GM03348 (cell line): Measurements from ENCODE around the gene SECISBP2.

ENCODE experiments used
- DNase-seq: peaks from one replicate; pipeline ENCODE4 v3.0.0; 2012; ENCODE audit warnings: low spot score

Gene SECISBP2

GRCh38 chr9:89347651-89348050 is 29.4 kb downstream of the SECISBP2 start:
- DNase-seq, result no peak

GRCh38 chr9:89349607-89350006 is 31.3 kb downstream of the SECISBP2 start:
- DNase-seq, result no peak

DNA sequence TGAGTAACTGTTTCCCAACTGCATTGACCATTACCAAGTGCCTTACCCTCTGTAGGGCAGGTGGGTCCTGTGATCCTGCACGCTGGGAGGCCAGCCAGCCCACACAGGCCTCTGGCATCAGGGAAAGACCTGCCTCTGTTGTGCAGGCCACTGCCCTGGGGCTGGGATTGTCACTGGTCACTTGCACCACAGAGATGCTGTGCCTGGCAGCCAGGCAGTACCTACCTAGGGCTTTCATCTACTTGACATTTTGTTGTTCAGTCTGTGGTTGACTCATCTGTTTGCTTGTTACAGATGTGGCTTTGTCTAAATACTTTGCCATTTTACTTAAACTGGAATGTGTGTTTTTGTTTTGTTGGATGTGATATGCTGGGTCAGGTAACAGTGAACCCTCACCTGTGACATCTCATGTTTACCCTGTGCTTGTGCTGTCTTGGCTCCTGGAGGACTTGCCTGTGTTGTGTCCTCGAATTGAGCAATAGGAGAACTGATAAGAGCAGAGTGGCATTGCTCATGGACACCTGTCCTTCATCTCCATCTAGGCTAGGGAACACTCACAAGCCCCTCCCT is 32.8 kb downstream of the SECISBP2 start:
- no peak for DNase-seq

GRCh38 chr9:89351584-89352300 is 33.4 kb downstream of the SECISBP2 start:
- DNase-seq, result no peak

DNA sequence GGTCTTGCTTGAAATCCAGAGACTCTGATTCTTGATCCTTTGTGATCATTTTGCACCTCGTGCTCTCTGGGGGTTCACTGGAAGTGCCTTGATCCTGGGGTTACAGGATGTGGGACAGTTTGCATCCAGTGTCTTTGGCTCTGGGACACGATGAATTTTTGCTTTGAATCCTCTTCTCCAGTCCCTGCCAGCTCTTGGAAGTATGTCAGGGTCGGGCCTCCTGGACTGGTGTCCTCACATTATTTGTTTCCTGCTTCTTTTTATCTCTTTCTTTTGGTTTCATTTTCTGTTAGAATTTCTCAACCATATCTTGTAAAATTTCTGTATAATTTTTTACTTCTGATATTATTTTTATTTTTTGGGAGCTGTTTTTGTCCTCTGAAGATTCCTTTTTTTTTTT is 34.2 kb downstream of the SECISBP2 start:
- DNase-seq, result no peak

GRCh38 chr9:89352874-89353649 is 34.8 kb downstream of the SECISBP2 start:
- DNase-seq, result no peak

DNA sequence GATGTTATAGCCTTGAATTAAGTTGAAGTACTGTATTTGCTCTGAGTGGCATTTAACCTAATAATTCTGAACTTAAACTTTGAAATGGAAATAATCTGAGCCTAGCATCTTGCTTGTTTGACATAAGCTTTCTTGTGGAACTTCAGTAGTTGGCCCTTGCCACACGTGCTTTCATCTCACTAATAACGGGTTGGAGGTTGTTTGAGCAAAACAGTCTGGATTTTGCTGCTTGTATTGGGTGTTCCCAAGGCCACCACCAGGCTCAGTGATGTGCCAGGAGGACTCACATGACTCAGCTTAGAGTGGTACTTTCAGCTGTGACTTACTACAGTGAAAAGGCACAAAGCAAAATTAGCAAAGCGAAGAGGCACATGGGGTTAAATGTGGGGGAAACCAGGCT is 35.7 kb downstream of the SECISBP2 start:
- DNase-seq, result no peak

DNA sequence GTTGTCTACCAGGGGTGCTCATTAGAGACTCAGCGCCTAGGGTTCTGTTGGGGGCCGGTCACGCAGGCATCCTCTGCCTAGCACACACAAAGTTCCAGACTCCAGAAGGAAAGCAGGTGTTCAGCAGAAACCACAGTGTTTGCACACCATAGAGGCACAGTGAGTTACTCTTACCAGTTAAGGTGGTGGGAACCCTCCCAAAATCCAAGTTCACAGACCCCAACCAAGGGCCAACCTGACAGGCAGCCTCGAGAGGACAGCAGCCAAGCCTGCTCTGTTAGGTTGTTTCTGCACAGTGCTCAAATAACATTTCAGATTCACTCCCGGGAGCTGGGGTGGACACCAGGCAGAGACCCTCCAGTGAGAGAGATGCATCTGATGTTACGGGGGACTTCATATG is 36.2 kb downstream of the SECISBP2 start:
- no peak for DNase-seq

GRCh38 chr9:89356782-89357181 is 38.5 kb downstream of the SECISBP2 start:
- no peak for DNase-seq

- DNase-seq, result no peak
Observed at GRCh38 chr9:89357331-89358197, 39.3 kb downstream of the SECISBP2 start.

- no peak for DNase-seq
Observed at GRCh38 chr9:89358376-89358916, 40.1 kb downstream of the SECISBP2 start.

DNA sequence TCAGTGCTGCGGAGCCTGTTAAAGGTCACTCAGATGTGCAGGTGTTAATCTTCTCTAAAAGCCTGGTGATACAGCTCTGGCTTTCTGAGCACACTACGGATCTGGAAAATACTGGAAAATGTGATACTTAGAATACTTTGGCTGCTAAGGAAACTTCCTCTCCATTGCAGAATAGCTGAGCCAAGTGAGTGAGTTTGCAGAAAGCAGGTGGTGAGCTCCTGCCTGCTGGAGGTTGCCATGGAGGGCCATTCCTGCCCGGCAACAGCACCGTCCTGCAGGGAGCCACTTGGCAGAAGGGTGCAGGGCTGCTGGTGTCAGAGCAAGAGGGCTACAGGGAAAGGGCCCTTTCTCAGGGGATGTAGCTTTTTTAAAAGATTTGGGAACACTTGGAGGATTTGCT is 40.7 kb downstream of the SECISBP2 start:
- no peak for DNase-seq

DNA sequence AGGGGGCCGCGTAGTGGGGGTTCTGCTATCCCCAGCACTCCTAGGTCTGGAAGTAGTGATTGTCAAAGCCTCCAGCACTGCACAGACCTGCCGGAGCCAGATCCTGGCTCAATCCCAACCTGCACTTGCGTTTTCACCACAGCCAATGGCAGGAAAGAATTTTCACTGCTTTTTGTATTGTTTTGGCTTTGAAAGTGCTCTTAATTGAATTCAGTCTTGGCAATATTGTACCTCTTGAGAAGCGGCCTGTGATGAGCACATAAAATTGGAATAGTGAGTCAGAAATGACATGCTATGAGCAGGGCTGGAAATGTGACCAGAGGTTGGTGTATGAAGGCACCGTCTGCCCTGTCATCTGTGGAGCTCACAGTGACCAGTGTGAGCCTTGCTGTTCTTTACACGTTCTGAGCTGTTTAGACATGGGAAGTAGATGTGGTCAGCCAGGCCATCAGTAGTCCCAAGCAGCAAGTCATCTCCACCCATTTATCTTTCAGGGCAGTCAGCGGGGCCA is 41.5 kb downstream of the SECISBP2 start:
- DNase-seq, result no peak

GRCh38 chr9:89360465-89360864 is 42.2 kb downstream of the SECISBP2 start:
- DNase-seq, result no peak

DNA sequence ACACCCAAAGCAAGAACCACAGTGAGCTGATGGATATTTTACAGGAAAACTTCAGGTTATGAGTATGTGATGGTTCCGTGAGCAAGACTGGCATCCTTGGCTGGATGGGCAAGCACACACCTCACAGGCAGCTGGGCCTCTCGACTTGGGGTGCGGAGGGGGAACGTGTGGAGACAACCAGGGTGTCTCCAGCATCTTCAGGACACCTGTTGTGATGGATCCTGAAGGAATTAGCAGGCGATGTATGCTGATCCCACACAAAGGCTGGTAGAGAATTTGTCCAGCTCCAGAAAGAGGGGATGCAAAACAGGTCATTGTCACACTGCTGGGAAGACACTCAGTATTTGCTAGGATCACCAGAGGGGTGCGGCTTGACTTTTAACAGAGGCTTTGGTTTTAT is 42.7 kb downstream of the SECISBP2 start:
- no peak for DNase-seq

GRCh38 chr9:89361816-89362646 is 43.7 kb downstream of the SECISBP2 start:
- no peak for DNase-seq

DNA sequence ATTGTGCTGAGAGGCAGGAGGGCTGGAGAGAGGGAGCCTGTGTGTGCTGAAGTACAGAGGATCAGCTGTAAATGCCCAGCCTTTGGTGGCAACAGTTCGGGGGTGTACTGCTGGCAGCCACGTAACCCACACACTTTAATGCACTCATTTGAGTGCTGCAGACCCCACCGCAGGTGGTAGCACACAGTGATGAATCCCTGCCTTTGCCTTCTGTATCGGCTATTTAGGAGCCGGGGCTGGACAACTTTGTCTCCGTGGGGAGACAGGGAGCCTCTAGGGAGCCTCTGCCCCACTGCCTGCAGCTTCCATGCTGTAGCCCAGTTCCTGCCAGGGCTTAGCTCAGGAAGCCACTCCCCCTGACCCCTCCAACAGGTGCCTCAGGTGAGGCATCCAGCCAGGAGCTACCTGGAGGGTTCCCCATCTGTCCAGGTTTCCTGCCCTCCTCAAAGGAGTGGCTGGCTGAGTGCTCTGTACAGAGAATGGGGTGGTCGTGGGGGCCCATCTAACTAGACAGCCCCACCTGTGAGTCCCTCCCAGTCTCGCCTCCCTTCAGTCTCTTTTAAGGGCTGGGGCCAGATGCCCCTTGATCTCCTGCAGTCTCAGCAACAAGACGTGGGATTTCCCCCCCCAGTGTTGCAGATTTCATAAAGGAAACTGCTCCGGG is 44.5 kb downstream of the SECISBP2 start:
- DNase-seq, result no peak

DNA sequence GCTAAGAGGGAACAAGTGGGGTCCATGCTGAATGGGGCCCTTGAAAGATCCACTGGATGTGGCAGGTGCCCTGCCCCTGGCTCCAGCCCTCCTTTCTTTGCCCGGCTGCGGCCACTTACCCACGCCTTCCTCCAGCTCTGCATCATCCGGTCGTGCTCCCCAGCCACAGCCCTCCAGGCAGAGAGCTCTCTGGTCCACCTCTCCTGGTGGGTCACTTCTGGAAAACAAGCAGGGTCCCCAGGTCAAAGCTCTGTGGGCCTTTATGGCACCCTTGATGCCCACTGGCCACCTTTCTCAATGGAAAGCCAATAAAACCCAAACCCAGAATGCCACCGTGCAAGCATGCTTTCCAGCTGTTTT is 45.0 kb downstream of the SECISBP2 start:
- no peak for DNase-seq

DNA sequence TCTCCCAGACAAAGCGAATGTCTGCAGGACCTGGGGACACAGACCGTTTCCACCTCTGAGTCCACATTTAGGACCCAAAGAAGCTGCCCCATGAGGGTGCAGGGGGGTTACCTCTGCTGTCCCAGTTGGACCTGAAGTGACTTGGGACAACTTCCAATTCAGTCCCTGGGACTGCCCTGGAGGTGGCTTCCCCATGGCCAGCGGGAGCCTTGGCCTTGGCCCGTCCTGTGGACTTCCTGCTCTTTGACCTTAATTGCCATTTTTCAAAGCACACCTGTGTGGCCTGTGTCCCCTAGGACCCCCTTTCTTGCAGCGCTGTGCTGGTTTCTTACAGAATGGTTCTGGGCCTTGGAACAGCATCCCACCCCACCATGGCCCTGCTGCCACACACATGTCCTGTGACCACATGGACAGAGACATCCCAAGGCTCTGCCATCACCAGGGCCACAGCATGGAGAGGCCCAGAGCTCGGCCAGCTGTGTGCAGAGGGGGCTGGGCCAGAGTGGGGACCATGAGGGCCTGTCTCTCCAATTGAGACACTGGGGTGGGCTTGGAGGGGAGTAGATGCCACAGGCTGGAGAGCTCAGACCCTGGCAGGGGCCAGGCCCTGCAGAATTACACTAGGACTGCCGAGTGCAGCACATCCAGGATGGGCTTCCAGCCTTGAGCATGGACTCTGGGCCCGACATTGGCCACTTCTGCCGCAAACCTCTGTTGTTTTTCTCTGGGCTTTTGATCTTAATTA is 45.8 kb downstream of the SECISBP2 start:
- no peak for DNase-seq
